HL-60/S4 treated with retinoic acid at 250 ng/mL for 4 days and 3 days (cell line): ENCODE results near the gene IFITM10.
"Not testable (repeated sequence)": the region's sequence is repeated elsewhere in the genome, so short reads cannot be mapped to it uniquely, and the experiment has no call there.

ENCODE experiments used
- in situ Hi-C: fragments of 300-500 bp; cut with MboI; formaldehyde crosslinking; loops from 2 replicates; pipeline ENCODE4 v1.7.0; 2022; ENCODE audit warnings: low sequenced_read_pairs

Gene IFITM10

DNA sequence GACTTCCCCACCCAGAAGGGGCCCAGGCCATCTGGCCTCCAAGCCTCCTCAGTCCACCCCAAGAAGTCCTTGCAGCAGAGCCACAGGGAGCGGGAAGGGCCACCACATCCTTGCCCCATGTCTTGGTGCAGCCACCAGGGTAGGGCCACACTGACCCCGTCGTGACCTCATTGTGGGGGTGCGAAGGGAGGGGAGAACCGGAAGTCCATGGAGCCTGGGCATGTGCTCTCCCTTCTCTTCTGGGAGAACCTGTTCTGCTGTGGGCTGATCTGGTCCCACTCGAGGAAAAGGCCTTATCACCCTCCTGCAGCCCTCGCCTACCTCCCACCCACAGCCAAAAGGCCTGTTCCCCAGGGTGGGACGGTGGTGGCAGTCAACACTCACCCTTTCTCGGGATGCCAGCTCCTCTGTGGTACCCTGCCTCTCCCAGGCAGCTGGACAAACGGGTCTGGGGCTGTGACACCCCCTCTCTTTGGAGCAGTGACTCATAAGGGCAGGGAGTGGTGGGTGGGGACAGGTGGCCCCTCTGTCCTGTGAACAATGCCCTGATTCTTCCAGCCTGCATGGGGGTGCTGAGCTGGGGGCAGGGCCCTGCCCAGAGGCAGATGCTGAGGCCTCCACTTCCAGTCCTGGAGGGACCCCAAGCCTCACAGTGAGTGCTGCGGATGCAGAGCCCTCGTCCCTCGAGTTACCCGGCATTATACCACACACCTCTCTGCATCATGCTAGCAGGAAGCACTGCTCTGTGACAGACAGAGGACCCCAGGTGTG, 27.9 kb upstream of the IFITM10 start:
- in situ Hi-C loops, result no loop called here

DNA sequence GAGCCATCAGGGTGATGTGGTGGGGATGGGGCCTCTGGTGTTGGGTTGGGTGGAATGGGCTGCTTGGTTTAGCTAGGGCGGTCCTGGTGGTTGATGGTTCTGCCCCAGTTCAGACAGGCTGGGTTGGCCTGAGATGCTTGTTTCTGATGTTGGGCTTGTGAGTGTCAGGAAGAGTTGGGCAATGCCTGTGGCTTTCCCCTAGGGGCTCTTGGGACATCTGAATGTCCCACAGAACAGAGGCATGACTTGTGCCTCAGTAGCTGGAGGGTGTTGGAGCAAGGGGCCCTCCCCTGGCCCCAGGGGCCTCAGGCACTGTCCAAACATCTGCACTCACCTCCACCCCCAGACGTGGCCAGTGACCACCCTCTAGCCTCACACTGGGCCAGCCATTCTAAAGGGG, 27.3 kb upstream of the IFITM10 start:
- in situ Hi-C loops, result no loop called here

DNA sequence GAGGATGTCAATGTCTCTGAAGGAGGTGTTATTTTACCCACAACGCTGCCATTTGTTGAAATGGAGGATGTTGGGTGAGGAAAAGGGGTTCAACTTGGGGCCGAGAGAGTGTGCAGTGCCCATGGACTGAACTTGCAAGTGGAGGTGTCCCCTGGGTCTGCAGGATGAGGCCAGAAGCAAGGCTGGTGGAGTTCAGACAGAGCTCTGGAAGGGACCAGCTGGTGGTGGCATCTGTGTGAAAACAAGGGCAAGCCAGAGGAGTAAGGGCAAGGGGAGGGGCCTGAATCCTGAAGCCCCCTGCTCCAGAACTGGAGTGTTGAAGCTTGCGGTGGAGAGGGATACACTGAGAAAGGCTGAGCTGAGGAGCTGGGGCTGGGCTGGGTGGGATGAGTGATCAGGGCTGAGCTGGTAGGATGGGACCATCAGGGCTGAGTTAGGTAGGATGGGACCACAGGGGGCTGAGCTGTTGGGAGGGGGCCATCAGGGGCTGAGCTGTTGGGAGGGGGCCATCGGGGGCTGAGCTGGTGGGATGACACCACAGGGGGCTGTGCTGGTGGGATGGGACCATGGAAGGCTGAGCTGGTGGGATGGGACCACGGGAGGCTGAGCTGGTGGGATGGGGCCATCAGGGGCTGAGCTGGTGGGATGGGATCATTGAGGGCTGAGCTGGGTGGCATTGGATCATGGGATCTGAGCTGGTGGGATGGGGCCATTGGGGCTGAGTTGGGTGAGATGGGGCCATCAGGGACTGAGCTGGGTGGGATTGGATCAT, 26.7 kb upstream of the IFITM10 start:
- in situ Hi-C loops, result no loop called here

DNA sequence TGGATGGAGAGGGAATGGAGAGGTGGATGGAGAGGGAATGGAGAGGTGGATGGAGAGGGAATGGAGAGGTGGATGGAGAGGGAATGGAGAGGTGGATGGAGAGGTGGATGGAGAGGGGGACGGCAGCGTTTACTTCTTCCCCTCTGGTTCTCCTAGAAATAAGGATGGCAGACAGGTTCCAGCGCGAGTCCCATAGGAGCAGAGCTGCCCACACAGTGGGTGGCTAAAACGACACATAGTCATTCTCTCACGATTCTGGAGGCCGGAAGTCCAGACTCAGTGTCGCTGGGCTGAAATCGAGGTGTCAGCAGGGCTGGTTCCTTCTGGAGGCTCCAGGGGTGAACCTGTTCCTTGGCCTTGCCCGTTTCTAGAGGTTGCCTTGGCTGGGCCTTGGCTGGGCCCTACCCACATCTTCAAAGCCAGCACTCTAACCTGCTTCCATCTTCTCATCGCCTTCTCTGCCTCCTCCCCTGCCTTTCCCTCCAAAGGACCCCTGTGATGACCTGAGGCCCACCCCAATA, 26.0 kb upstream of the IFITM10 start:
- in situ Hi-C loops, result no loop called here

DNA sequence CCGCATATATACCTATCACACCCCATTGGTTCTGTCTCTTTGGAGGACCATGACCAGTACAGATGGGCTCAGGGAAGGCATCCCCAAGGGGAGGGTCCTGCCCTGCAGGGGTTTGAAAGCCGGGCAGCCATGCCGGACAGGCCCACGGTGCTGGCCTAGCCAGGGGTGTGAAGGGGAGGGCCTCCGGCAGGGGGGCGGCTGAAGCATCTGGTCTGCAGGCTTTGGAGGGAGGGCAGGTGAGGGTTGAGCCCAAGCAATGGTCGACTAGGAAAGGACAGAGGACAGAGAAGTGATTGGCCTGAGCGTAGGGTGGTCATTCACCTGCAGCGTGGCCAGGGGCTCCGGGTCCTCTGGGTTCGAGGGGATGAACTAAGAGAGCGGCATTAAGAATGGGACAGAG, 24.5 kb upstream of the IFITM10 start:
- in situ Hi-C loops, result no loop called here

DNA sequence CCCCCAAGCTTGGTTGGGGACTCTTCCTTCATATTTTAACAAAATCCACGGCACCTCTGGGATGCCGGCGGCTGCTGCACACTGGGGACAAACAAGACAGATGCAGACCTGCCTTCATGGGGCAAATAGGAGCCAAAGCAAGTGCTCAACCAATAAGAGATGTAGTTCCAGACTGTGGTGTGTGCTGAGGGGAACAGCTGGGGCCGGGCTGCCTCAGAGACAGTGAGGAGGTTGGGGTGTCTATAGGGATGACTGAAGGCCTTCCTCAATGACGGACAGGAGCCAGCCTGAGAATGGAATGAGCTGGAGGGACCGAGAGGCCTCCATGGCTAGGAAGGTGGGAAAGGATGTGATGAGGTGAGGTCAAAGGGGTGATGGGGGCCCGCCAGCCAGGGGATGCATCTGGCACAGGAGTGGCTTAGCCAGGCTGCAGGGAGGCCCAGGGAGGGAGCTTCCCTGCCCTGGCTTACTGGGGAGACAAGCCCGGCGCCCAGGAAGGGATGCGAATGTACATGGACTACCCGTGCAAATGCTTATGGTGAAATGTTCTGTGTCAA, 23.7 kb upstream of the IFITM10 start:
- in situ Hi-C loops, result no loop called here

DNA sequence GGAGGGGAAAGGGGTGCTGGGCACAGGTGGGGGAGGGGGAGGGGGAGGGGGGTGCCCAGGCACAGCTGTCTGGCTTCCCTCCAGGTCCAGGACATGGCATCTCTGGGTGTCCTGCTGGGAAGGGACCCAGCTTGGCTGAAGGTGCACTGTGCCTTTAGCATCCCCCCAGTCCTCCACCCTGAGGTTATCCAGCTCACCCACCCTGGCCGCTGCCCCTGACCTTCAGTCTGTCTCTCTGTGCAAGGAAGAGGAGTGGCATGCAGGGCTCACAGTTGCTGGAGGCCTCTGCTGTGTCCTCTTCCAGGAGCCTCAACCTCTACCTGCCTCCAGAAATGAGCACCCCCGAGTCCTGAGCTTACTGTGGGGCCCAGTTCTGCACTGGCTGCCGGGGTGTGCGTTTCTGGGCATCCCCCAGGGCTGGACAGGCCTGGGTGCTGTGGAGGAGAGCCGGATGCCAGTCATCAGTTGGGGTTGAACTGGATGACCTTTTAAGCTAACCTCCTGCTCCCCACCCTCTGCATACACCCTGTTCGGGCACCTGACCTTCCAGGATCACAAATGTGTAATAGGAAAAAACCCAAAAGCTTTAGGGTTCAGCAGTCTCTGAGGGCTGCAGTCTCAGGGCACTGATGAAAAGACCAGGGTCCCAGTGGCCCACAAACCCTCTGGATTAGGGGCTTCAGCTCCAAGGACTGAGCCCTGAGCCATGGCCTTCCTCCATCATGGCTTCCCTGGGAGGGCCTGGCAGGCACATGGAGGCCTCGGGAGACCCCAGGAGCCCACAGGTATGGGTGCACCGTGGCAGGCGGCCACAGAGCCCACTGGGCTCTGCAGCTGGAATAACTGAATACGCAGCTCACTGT, 23.0 kb upstream of the IFITM10 start:
- in situ Hi-C loops, result no loop called here

DNA sequence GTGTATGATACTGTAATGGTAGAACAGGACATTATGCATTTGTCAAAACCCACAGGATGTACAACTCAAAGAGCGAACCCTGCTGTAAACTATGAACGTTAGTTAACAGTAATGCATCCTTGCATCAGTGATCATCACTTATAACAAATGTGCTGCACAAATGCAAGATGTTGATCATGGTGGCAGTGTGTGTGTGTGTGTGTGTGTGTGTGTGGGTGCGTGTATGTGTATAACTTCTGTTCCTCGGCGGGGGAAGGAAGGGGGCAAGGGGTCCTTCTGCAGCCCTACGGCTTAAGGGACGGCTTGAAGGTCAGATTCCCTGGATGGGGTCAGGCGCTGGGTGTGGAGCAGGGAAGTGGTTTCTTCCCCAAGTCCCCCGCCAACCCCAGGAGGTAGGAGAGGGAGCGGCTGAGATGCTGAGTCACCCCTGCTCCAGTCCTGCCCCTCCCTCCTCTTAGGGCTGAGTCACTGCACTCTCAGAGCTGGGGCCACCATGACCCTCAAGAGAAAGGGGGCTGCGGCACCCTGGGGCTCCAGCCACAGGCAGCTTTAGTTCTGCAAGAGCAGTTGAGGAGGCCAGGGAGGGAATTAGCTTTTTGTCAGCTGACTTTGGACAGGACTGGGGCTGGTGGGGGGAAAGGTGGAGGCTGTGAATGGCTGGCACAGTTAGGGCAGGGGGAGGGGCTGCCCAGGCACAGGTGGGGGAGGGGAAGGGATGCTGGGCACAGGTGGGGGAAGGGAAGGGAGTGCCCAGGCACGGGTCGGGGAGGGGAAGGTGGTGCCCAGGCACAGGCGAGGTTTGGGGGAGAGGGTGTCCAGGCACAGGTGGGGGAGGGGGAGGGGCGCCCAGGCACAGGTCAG, 22.1 kb upstream of the IFITM10 start:
- in situ Hi-C loops, result no loop called here

DNA sequence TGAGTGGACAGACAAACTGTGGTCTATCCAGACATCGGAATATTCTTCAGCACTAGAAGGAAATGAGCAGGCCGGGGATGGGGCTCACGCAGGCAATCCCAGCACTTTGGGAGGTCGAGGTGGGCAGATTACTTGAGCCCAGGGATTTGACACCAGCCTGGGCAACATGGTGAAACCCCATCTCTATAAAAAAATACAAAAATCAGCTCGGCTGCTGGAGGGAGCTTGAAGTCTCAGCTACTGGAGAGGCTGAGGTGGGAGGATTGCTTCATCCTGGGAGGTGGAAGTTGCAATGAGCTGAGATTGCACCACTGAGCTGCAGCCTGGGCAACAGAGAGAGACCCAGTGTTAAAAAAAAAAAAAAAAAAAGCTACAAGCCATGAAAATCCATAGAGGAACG, 21.3 kb upstream of the IFITM10 start:
- in situ Hi-C loops, result no loop called here

DNA sequence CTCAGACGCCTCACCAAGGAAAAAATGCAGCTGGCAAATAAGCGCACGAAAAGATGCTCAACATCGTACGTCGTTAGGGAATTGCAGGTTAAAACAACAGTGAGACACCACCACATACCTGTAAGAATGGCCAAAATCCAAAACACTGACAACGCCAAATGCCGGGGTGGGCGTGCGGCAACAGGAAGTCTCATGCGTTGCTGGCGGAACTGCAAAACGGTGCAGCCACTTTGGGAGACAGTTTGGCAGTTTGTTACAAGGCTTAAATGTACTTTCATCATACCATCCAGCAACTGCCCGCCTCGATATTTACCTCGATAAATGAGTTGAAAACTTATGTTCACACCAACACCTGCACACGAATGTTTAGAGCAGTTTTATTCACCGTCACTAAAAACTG, 20.9 kb upstream of the IFITM10 start:
- in situ Hi-C loops, result no loop called here

DNA sequence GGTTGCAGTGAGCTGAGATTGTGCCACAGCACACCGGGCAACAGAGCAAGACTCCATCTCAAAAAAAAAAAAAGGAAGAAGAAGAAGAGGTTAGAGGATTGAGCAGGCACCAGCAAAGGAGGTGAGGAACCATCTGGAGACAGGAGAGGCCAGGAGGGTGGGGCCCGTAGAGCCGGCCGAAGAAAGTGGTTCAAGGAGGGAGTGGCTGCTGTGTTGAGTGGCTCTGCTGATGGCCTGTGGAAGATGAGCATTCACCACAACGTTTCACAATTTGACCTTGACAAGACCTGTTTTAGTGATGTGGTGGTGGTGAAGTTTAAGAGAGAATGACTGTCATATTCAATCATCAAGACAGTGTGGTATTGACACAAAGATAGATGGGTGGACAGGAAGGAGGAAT, 20.1 kb upstream of the IFITM10 start:
- in situ Hi-C loops, result no loop called here

DNA sequence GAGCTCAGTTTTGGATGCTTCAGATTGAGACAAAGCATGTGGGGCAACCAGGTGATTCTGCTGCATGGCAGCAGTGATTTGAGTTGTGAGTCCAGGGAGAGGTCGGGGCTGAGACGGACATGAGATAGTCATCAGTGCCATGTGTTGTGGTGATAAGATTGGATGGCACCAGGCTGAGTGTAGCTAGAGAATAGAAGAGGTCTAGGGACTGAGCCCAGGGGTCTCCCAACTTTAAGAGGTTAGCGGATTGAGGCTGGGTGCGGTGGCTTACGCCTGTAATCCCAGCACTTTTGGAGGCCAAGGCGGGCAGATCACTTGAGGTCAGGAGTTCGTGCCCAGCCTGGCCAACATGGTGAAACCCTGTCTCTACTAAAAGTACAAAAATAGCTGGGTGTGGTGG, 19.7 kb upstream of the IFITM10 start:
- in situ Hi-C loops, result no loop called here

DNA sequence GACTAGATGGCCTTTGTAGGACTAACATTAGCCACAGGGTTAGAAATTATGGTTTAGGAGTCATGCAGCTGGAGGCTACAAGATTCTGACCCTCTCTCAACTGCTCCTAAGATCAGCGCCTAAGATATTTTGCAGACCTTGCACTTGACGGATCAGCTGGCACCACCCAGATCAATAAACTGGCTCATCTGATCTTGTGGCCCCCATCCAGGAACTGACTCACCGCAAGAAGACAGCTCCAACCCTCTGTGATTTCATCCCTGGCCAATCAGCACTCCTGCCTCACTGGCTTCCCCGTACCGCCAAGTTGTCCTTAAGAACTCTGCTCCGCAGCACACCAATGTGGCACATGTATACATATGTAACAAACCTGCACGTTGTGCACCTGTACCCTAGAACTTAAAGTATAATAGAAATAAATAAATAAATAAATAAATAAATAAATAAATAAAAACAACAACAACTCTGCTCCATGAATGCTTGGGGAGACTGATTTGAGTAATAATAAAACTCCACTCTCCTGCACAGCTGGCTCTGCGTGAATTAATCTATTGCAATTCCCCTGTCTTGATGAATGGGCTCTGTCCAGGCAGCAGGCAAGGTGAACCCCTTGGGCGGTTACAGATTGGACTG, 19.0 kb upstream of the IFITM10 start:
- in situ Hi-C loops, result not testable (repeated sequence)

DNA sequence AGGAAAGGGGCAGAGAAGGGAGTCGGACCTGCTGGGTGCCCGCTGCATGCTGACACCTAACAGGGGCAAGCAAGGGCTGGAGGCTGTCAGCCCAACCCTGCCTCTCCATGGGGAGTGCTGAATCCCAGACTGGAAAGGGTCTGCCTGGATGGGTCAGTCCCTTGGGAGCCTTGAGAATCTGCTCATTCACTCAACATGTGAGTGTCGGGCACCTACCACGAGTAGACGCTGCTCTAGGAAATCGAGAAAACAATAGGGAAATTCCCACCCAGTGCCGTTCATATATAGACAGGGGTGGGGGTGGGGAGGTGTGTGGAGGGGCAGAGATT, 17.7 kb upstream of the IFITM10 start:
- in situ Hi-C loops, result no loop called here

DNA sequence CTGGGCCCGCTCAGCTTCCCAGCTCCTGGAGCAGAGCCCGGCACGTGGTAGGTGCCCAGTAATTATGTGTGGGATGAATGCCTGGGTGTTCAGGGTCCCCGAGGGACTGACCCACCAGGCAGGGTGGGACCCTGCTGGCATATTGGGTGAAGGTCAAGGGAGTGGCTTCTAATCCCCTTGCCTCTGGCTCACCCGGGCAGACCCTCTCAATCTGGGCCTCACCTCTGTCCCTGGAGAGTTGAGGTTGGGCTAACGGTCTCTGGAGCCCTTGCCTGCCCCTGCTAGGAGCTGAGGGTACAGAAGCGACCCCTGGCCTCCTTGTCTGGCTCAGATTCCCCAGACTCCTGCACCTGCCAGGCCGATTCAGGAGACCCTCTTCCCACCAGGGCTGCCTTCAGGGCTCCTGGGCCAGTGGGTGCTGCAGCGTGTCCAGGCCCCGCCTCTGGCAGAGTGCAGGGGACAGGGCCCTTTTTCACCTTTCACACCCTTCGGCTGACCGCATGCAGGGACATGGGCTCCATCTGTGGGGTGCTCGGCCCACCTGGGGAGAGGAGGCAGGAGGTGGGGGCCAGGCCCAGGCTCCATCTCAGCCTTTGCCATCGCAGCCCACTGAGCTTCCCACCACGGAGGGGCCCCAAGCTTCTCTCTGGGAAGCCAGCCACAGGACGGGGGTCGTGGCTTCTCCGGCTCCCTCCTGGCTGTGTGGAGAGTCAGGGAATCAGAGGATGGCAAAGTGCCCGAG, 17.2 kb upstream of the IFITM10 start:
- in situ Hi-C loops, result no loop called here

DNA sequence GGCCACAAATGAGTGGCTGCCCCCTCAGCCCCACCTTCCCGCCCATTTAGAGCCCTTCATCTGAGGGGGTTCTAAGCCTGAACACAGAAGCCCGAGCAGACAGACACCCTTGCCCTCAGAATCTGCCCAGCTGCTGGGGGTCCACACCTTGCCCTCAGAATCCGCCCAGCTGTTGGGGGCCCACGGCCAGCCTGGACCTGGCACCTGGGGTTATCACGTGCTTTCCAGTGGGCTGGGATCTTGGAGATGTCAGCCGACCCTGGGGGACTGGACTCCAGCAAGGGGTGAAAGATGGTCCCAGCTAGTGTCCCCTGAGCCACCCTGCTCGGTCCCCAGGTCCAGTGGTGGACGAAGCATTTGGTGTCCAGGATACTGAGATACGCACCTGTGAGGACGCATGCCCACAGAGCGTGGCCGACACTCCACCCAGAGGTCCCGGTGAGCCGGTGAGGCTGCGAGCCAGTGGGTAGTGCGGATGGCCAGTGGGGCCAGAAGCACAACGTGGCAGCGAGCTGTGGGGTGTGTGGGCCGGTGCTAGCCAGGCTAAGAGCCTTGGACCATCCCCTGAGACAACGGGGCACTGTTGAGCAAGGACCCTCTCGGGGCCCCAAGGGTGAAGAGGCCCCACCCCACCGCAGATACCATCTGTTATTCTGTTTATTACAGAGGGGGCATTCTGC, 16.5 kb upstream of the IFITM10 start:
- in situ Hi-C loops, result no loop called here

DNA sequence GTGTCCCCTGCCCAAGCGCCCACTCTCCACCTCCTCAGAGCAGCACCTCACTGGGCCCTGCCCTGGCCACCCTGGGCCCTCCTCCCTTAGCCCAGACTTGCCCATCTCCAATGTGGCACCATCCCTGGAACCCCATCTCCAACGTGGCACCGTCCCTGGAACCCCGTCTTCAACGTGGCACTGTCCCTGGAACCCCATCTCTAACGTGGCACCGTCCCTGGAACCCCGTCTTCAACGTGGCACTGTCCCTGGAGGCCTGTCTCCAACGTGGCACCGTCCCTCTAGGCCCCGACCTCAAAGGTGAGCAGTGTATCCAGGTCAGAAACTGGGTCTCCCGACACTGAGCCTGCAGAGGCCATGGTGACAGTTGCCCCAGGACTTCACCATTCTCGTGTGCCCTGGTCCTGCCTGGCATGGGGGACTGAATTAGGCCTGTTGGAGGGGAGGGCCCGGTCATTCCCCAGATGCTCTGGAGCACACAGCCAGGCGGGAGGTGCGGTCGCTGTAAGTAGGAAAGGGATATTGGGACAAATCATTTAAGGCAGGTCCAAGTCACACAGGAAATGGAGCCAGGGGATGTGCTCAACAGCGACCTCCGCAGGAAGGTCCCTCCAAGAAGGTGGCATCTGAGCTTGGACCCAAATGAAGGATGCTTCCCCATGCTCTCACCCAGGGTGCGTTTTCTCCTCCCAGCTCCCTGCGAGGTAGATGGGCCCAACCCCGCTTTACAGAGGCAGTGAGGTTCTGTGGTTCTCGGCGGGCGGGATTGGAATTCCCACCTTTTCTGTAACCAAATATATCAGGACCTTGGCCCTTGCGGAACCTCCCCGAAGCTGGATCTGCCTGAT, 15.7 kb upstream of the IFITM10 start:
- in situ Hi-C loops, result no loop called here
